H1 (cell line): ENCODE measurements around the gene CNPY2. TPM values are rescaled to one million over a fixed set of nuclear protein-coding genes. Genes with fewer than 3 reads are reported as not detected.

ENCODE experiments used
- CTCF ChIA-PET: fragments of 300-600 bp; sonication (Branson Sonifier 250); formaldehyde crosslinking; loops from one replicate; lab custom pipeline; 2021; ENCODE audit not compliant: partially characterized antibody; lab: Charles Lee
- POLR2A ChIA-PET: fragments of 300-600 bp; sonication (Branson Sonifier 250); formaldehyde crosslinking; loops from one replicate; lab custom pipeline; 2021; ENCODE audit warnings: inconsistent platforms; ENCODE audit not compliant: partially characterized antibody; lab: Charles Lee
- DNase-seq, 2 experiments: peaks; one replicate each; pipeline versions ENCODE4 v3.0.0 to v3.0.0-alpha.2; 2010 to 2022; ENCODE audit warnings: low spot score in 2 of 2, low read depth in 1 of 2, mixed read lengths in 1 of 2
- FAIRE-seq: peaks from 2 replicates; lab custom pipeline; 2011; peaks lifted over from hg19 to GRCh38; lab: Jason Lieb, UNC
- H2AFZ ChIP-seq: 2 replicates; pipeline ENCODE4 v1.8.1; 2012; ENCODE audit warnings: low read length, inconsistent platforms
- H2AK5ac ChIP-seq: 2 replicates; pipeline ENCODE4 v1.6.1; 2013; ENCODE audit warnings: low read depth, low read length
- H2BK120ac ChIP-seq: replicated peaks from 2 replicates; pipeline ENCODE3; 2013; ENCODE audit warnings: low read depth, low read length, inconsistent platforms
- H2BK12ac ChIP-seq: 2 replicates; pipeline ENCODE4 v1.6.1; 2013; ENCODE audit warnings: low read depth, low read length
- H2BK15ac ChIP-seq: 2 replicates; pipeline ENCODE4 v1.6.1; 2013; ENCODE audit warnings: low read length
- H2BK20ac ChIP-seq: 2 replicates; pipeline ENCODE4 v1.6.1; 2013; ENCODE audit warnings: low read length
- H2BK5ac ChIP-seq: 2 replicates; pipeline ENCODE4 v1.6.1; 2013; ENCODE audit warnings: low read depth, low read length
- H3K14ac ChIP-seq: 2 replicates; pipeline ENCODE4 v1.6.1; 2013; ENCODE audit warnings: inconsistent platforms; ENCODE audit not compliant: insufficient read length
- H3K18ac ChIP-seq: 2 replicates; pipeline ENCODE4 v1.6.1; 2013; ENCODE audit warnings: low read length; ENCODE audit errors: extremely low read depth
- H3K23ac ChIP-seq: 2 replicates; pipeline ENCODE4 v1.6.1; 2013; ENCODE audit warnings: inconsistent platforms; ENCODE audit not compliant: insufficient read length
- H3K23me2 ChIP-seq: 2 replicates; pipeline ENCODE4 v1.6.1; 2013; ENCODE audit warnings: low read depth, low read length
- H3K27ac ChIP-seq: 2 replicates; pipeline ENCODE4 v1.6.1; 2011; ENCODE audit warnings: low read depth, low read length, inconsistent platforms
- H3K27me3 ChIP-seq, 4 experiments: replicated peaks in 1 of 4; 1 replicate in 1 of 4; 2 replicates in 3 of 4; pipeline versions ENCODE4 v1.6.1 to v1.8.1; 2011 to 2013; ENCODE audit warnings: low read length in 3 of 4, mild to moderate bottlenecking in 3 of 4, inconsistent platforms in 2 of 4, mixed read lengths in 2 of 4, moderate library complexity in 1 of 4; ENCODE audit not compliant: control insufficient read depth in 3 of 4, insufficient read depth in 3 of 4; ENCODE audit errors: extremely low read depth in 1 of 4
- H3K36me3 ChIP-seq, 4 experiments: 2 replicates each; pipeline versions ENCODE4 v1.6.1 to v1.8.1; 2011 to 2013; ENCODE audit warnings: mild to moderate bottlenecking in 4 of 4, low read length in 3 of 4, moderate library complexity in 2 of 4, control low read depth in 1 of 4, inconsistent platforms in 1 of 4; ENCODE audit not compliant: insufficient read depth in 4 of 4, control insufficient read depth in 2 of 4
- H3K4ac ChIP-seq: replicated peaks from 2 replicates; pipeline ENCODE3; 2013; ENCODE audit warnings: low read length, low read depth, mixed read lengths, inconsistent platforms; ENCODE audit not compliant: insufficient read length
- H3K4me1 ChIP-seq, 4 experiments: replicated peaks in 1 of 4; 1 replicate in 1 of 4; 2 replicates in 3 of 4; pipeline versions ENCODE4 v1.6.1 to v1.8.1; 2011 to 2013; ENCODE audit warnings: low read length in 3 of 4, inconsistent platforms in 2 of 4, mixed read lengths in 1 of 4; ENCODE audit not compliant: insufficient read depth in 4 of 4, control insufficient read depth in 3 of 4
- H3K4me2 ChIP-seq, 2 experiments: 2 replicates each; pipeline versions ENCODE4 v1.6.1 to v1.8.1; 2011 to 2013; ENCODE audit warnings: low read depth in 2 of 2, low read length in 2 of 2, control low read depth in 1 of 2, inconsistent platforms in 1 of 2, mild to moderate bottlenecking in 1 of 2; ENCODE audit not compliant: insufficient read depth in 1 of 2
- H3K4me3 ChIP-seq, 4 experiments: fragments of 200-600, 300-600 bp in 1 of 4; sonication (generic), shearing (Covaris generic), sonication (Bioruptor Twin) in 1 of 4; 2 replicates each; pipeline versions ENCODE4 v1.5.1 to v1.8.1; 2011 to 2016; ENCODE audit warnings: low read length in 4 of 4, low read depth in 3 of 4, control low read depth in 2 of 4, inconsistent platforms in 2 of 4, mild to moderate bottlenecking in 2 of 4, mixed read lengths in 1 of 4, moderate library complexity in 1 of 4; ENCODE audit not compliant: insufficient read depth in 2 of 4; ENCODE audit errors: extremely low read depth in 1 of 4
- H3K56ac ChIP-seq: replicated peaks from 2 replicates; pipeline ENCODE3; 2013; ENCODE audit warnings: low read depth, mild to moderate bottlenecking, mixed read lengths, low read length, inconsistent platforms; ENCODE audit not compliant: insufficient read length
- H3K79me1 ChIP-seq: 2 replicates; pipeline ENCODE4 v1.6.1; 2013; ENCODE audit warnings: low read depth, low read length, control low read depth
- H3K79me2 ChIP-seq, 2 experiments: 2 replicates each; pipeline versions ENCODE4 v1.6.1 to v1.8.1; 2012 to 2013; ENCODE audit warnings: low read length in 2 of 2, mild to moderate bottlenecking in 2 of 2, inconsistent platforms in 1 of 2; ENCODE audit not compliant: insufficient read depth in 2 of 2, control insufficient read depth in 1 of 2
- H3K9ac ChIP-seq, 4 experiments: replicated peaks in 1 of 4; 1 replicate in 1 of 4; 2 replicates in 3 of 4; pipeline versions ENCODE4 v1.6.1 to v1.8.1; 2011 to 2013; ENCODE audit warnings: low read depth in 3 of 4, low read length in 3 of 4, control low read depth in 2 of 4, mild to moderate bottlenecking in 2 of 4, moderate library complexity in 2 of 4, inconsistent platforms in 1 of 4; ENCODE audit errors: extremely low read depth in 1 of 4
- H3K9me3 ChIP-seq, 2 experiments: 2 replicates each; pipeline versions ENCODE4 v1.6.1 to v1.8.1; 2012 to 2013; ENCODE audit warnings: mild to moderate bottlenecking in 2 of 2, moderate library complexity in 2 of 2, control low read depth in 1 of 2, inconsistent platforms in 1 of 2, low read depth in 1 of 2, low read length in 1 of 2, mixed read lengths in 1 of 2; ENCODE audit not compliant: insufficient read depth in 2 of 2
- H4K20me1 ChIP-seq, 2 experiments: replicated peaks in 1 of 2; 2 replicates each; pipeline versions ENCODE3 to v1.8.1; 2011 to 2013; ENCODE audit warnings: inconsistent platforms in 2 of 2, low read length in 2 of 2, mild to moderate bottlenecking in 1 of 2; ENCODE audit not compliant: insufficient read depth in 2 of 2, control insufficient read depth in 1 of 2
- H4K5ac ChIP-seq: 2 replicates; pipeline ENCODE4 v1.6.1; 2013; ENCODE audit warnings: low read length, low read depth, mixed read lengths, inconsistent platforms; ENCODE audit not compliant: insufficient read length
- H4K8ac ChIP-seq: 2 replicates; pipeline ENCODE4 v1.8.0; 2013; ENCODE audit warnings: mild to moderate bottlenecking, moderate library complexity, low read length, inconsistent platforms; ENCODE audit not compliant: insufficient read depth; ENCODE audit errors: extremely low read depth
- H4K91ac ChIP-seq: replicated peaks from 2 replicates; pipeline ENCODE3; 2013; ENCODE audit warnings: low read length, mixed read lengths, inconsistent platforms; ENCODE audit not compliant: insufficient read length
- CBX8 ChIP-seq: fragments of 300-800, 300-1000 bp; sonication (generic); IDR thresholded peaks from 2 replicates; pipeline ENCODE4 v1.7.1; 2016; ENCODE audit warnings: low read depth, low read length, borderline replicate concordance
- CHD2 ChIP-seq: IDR thresholded peaks from 2 replicates; pipeline ENCODE4 v1.6.1; 2012; ENCODE audit warnings: low read length, improper control_type of control experiment
- EZH2 ChIP-seq: fragments of 200-600 bp; sonication (generic); IDR thresholded peaks from 2 replicates; pipeline ENCODE4 v1.7.1; 2012; ENCODE audit warnings: low read depth, mild to moderate bottlenecking, moderate library complexity, low read length, inconsistent platforms; ENCODE audit not compliant: severe bottlenecking
- GABPA ChIP-seq: IDR thresholded peaks from 2 replicates; pipeline ENCODE4 v1.6.1; 2011; ENCODE audit warnings: mild to moderate bottlenecking, low read length, moderate library complexity, borderline replicate concordance; ENCODE audit not compliant: insufficient read depth
- GTF2F1 ChIP-seq: IDR thresholded peaks from 2 replicates; pipeline ENCODE4 v1.6.1; 2012; ENCODE audit warnings: low read depth, low read length, improper control_type of control experiment, borderline replicate concordance
- JUND ChIP-seq: IDR thresholded peaks from 2 replicates; pipeline ENCODE4 v1.6.1; 2011; ENCODE audit warnings: mild to moderate bottlenecking, improper control_type of control experiment, low read length
- PHF8 ChIP-seq: fragments of 200-600 bp; sonication (generic); conservative IDR thresholded peaks from 2 replicates; pipeline ENCODE4 v1.7.1; 2012; ENCODE audit warnings: low read depth, mild to moderate bottlenecking, inconsistent platforms, low read length, moderate library complexity
- POLR2A ChIP-seq, 2 experiments: IDR thresholded peaks; 1 replicate in 1 of 2; 2 replicates in 1 of 2; pipeline ENCODE4 v1.6.1; 2011; ENCODE audit warnings: low read depth in 2 of 2, low read length in 2 of 2, mild to moderate bottlenecking in 2 of 2; ENCODE audit errors: control extremely low read depth in 1 of 2
- POLR2AphosphoS5 ChIP-seq: IDR thresholded peaks from 2 replicates; pipeline ENCODE4 v1.6.1; 2011; ENCODE audit warnings: low read depth, low read length
- TEAD4 ChIP-seq: IDR thresholded peaks from 2 replicates; pipeline ENCODE4 v1.6.1; 2012; ENCODE audit warnings: low read depth, low read length, inconsistent platforms, mixed read lengths
- WGBS, 2 experiments: shearing (Covaris generic) in 1 of 2; methylation state at CpG; one replicate each; pipeline versions ENCODE4 v1.1.6 to v1.1.7; 2013 to 2015; ENCODE audit warnings: low lambda C conversion rate in 2 of 2, mixed read lengths in 2 of 2, inconsistent platforms in 1 of 2, low coverage in 1 of 2, missing lambda C conversion rate in 1 of 2; ENCODE audit not compliant: insufficient replicate concordance in 2 of 2, insufficient coverage in 1 of 2, insufficient read length in 1 of 2; ENCODE audit errors: extremely low coverage in 1 of 2, missing lambda C conversion rate in 1 of 2; 5-methylcytosine and 5-hydroxymethylcytosine counted together
- polyA plus RNA-seq, 7 experiments: library from polyadenylated mRNA; depleted of rRNA in 3 of 7; stranded (reverse) in 5 of 7; unstranded in 2 of 7; fragments of >200 nt in 5 of 7; fragments of 200-250 nt in 2 of 7; gene quantifications; 1 replicate in 5 of 7; 2 replicates in 1 of 7; 4 replicates in 1 of 7; pipeline versions ENCODE4 v1.2.1 to v1.2.3, GENCODE V29; 2011 to 2013; ENCODE audit warnings: missing spikeins in 2 of 7, mixed read lengths in 2 of 7
- total RNA-seq: library from RNA; stranded (reverse); fragmentation: NEBNext Ultra II Directional; extraction: Animal tissue kit (Norgen Biotek cat#: 25700); gene quantifications from 2 replicates; pipeline ENCODE4 v1.2.1, GENCODE V29; 2021
- TF ChIP-seq, protein P1 (sequence below): IDR thresholded peaks from 2 replicates; pipeline ENCODE4 v1.6.1; 2012; ENCODE audit warnings: inconsistent platforms
- TF ChIP-seq, protein P2 (sequence below), 3 experiments: IDR thresholded peaks; 1 replicate in 2 of 3; 2 replicates in 1 of 3; pipeline versions ENCODE4 v1.5.1 to v1.6.1; 2011; ENCODE audit warnings: low read length in 3 of 3, mild to moderate bottlenecking in 3 of 3, inconsistent platforms in 2 of 3, low read depth in 1 of 3, moderate library complexity in 1 of 3; ENCODE audit not compliant: insufficient read depth in 1 of 3; ENCODE audit errors: control extremely low read depth in 1 of 3

The CNPY2 gene
- total and polyA plus RNA-seq, 2 of the 8 experiments (the other 6 are each of a cell fraction or from before 2014, with no cell fraction given), result 203 to 281 TPM

DNA sequence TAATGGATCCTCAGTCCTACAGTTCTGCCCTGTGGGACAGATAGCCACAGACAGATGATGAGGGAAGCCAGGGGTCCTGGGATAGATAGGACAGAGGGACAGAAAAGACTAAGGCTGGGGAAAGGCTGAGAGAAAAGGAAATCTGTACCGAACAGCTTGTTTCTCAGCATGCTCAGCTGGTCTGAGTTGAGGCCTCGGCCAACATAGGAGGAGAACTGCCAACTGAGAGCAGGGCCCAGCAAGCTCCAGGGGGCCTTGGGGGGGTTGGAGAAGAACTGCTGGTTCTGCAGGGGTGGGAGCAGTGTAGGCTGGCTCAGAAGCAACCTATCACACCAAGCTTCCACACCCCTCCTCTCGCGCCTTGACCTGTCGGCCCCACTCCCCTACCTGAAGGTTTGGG lies 33.0 kb upstream of the CNPY2 start:
- ChIA-PET POLR2A (interaction anchor here (1.0 to 4.3 kb wide), 3 partner anchors 10 to 33 kb away, joined by 3 to 20 read pairs (median 8); partner anchors contain the start of genes CNPY2 and IL23A), CTCF (interaction anchor here (1.0 to 3.5 kb wide), 3 partner anchors 11 to 245 kb away, joined by 3 to 19 read pairs (median 7); partner anchors contain the start of genes IL23A and STAT2)
- no peak for TF ChIP-seq PHF8
- no peak for TF ChIP-seq CBX8
- TF ChIP-seq EZH2, result no peak
- no peak for TF ChIP-seq POLR2A (IDR thresholded peaks at IDR 0.05; ENCODE audit: control extremely low read depth in 1 of 2, low read depth in 2 of 2, low read length in 2 of 2)
- no peak for TF ChIP-seq GTF2F1
- no peak for TF ChIP-seq TEAD4
- TF ChIP-seq POLR2AphosphoS5, result no peak
- no peak for TF ChIP-seq GABPA
- TF ChIP-seq JUND, result no peak
- TF ChIP-seq, protein P1, sequence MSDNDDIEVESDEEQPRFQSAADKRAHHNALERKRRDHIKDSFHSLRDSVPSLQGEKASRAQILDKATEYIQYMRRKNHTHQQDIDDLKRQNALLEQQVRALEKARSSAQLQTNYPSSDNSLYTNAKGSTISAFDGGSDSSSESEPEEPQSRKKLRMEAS, result no peak
- TF ChIP-seq, protein P2, sequence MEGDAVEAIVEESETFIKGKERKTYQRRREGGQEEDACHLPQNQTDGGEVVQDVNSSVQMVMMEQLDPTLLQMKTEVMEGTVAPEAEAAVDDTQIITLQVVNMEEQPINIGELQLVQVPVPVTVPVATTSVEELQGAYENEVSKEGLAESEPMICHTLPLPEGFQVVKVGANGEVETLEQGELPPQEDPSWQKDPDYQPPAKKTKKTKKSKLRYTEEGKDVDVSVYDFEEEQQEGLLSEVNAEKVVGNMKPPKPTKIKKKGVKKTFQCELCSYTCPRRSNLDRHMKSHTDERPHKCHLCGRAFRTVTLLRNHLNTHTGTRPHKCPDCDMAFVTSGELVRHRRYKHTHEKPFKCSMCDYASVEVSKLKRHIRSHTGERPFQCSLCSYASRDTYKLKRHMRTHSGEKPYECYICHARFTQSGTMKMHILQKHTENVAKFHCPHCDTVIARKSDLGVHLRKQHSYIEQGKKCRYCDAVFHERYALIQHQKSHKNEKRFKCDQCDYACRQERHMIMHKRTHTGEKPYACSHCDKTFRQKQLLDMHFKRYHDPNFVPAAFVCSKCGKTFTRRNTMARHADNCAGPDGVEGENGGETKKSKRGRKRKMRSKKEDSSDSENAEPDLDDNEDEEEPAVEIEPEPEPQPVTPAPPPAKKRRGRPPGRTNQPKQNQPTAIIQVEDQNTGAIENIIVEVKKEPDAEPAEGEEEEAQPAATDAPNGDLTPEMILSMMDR (IDR thresholded peaks at IDR 0.05; ENCODE audit: control extremely low read depth in 1 of 3, insufficient read depth in 1 of 3, low read depth in 1 of 3, low read length in 3 of 3), result no peak
- TF ChIP-seq CHD2, result no peak

More for the DNA sequence above, 33.0 kb upstream of the CNPY2 start:
- Histone ChIP-seq H4K20me1 (no peaks in the 10 kb centered on the region), H3K4me2 (no peak overlapping the region), H2BK15ac (no peak overlapping the region), H3K79me1 (no peaks in the 10 kb centered on the region; the same call in 1 of the 2 replicates), H2BK5ac (no peak overlapping the region), H2AK5ac (no peak overlapping the region), H4K5ac (no peak overlapping the region), H2BK12ac (no peak overlapping the region), H3K56ac (no peak overlapping the region), H3K23me2 (no peaks in the 10 kb centered on the region), H4K91ac (no peak overlapping the region), H3K36me3 (peaks cover 14 to 54% (median 34%) of the 10 kb centered on the region in 4 experiments), H3K4me1 (no peaks in the 10 kb centered on the region), H4K8ac (no peak overlapping the region), H3K79me2 (no peaks in the 10 kb centered on the region), H3K9ac (no peak overlapping the region), H3K23ac (no peak overlapping the region), H3K27me3 (no peaks in the 10 kb centered on the region), H2AFZ (no peak overlapping the region), H3K27ac (no peak overlapping the region), H2BK120ac (no peak overlapping the region), H2BK20ac (no peak overlapping the region), H3K4ac (no peak overlapping the region), H3K14ac (no peak overlapping the region), H3K9me3 (no peaks in the 10 kb centered on the region; a peak in 1 of 4 replicates), H3K18ac (no peak overlapping the region), H3K4me3 (no peak overlapping the region)
- 94% methylated on average over 5 of the region's 5 CpGs; no CpG with 5 or more reads in 1 of the 2 experiments for WGBS, 2 experiments
- FAIRE-seq, result no peak
- no peak for DNase-seq
